CD14-positive monocyte (primary cell): ENCODE results near the gene RO60. TPM values are rescaled to one million over a fixed set of nuclear protein-coding genes. Genes with fewer than 3 reads are reported as not detected.

Experiments used
- DNase-seq, 3 donors: peaks; one replicate each; pipeline ENCODE4 v3.0.0-alpha.2; 2011 to 2022
- H2AFZ ChIP-seq: 2 replicates; pipeline ENCODE4 v1.6.0; 2012; ENCODE audit warnings: mild to moderate bottlenecking, low read depth, low read length, inconsistent platforms; ENCODE audit not compliant: insufficient read depth, poor library complexity, severe bottlenecking
- H3K27ac ChIP-seq, 2 donors: 1 replicate in 1 of 2; 2 replicates in 1 of 2; pipeline ENCODE4 v1.5.1; 2012 to 2013; ENCODE audit warnings: low read length in 2 of 2, control low read depth in 1 of 2, inconsistent platforms in 1 of 2, low read depth in 1 of 2, mild to moderate bottlenecking in 1 of 2
- H3K27me3 ChIP-seq, 2 donors: one replicate each; pipeline versions ENCODE4 v1.6.0 to v1.6.1; 2011 to 2013; ENCODE audit warnings: low read length in 2 of 2; ENCODE audit not compliant: control insufficient read depth in 2 of 2, insufficient read depth in 2 of 2
- H3K36me3 ChIP-seq, 2 donors: replicated peaks in 1 of 2; 1 replicate in 1 of 2; 2 replicates in 1 of 2; pipeline versions ENCODE4 v1.5.1 to v1.6.1; 2012 to 2013; ENCODE audit warnings: low read length in 2 of 2, control low read depth in 1 of 2, inconsistent platforms in 1 of 2, mild to moderate bottlenecking in 1 of 2; ENCODE audit not compliant: insufficient read depth in 2 of 2, control insufficient read depth in 1 of 2
- H3K4me1 ChIP-seq, 2 donors: 1 replicate in 1 of 2; 2 replicates in 1 of 2; pipeline versions ENCODE4 v1.5.1 to v1.6.1; 2012 to 2013; ENCODE audit warnings: low read length in 2 of 2, control low read depth in 1 of 2, inconsistent platforms in 1 of 2, mild to moderate bottlenecking in 1 of 2, moderate library complexity in 1 of 2; ENCODE audit not compliant: insufficient read depth in 2 of 2, control insufficient read depth in 1 of 2
- H3K4me2 ChIP-seq: replicated peaks from 2 replicates; pipeline ENCODE3; 2012; ENCODE audit warnings: low read length, moderate library complexity, mild to moderate bottlenecking; ENCODE audit not compliant: poor library complexity, severe bottlenecking; ENCODE audit errors: extremely low read depth
- H3K4me3 ChIP-seq, 3 experiments: fragments of 200-600 bp in 1 of 3; sonication (generic) in 1 of 3; replicated peaks in 1 of 3; 1 replicate in 2 of 3; 2 replicates in 1 of 3; pipeline ENCODE4 v1.5.1; 2011 to 2013; ENCODE audit warnings: low read length in 3 of 3, mild to moderate bottlenecking in 3 of 3, control low read depth in 2 of 3, low read depth in 2 of 3, inconsistent platforms in 1 of 3, moderate library complexity in 1 of 3
- H3K79me2 ChIP-seq: 2 replicates; pipeline ENCODE4 v1.6.0; 2012; ENCODE audit warnings: mild to moderate bottlenecking, control low read depth, inconsistent platforms, low read length, moderate library complexity; ENCODE audit not compliant: insufficient read depth
- H3K9ac ChIP-seq: 2 replicates; pipeline ENCODE4 v1.6.0; 2017; ENCODE audit warnings: low read length, mild to moderate bottlenecking; ENCODE audit not compliant: insufficient read depth, poor library complexity, severe bottlenecking
- H3K9me3 ChIP-seq, 2 donors: replicated peaks in 1 of 2; 1 replicate in 1 of 2; 2 replicates in 1 of 2; pipeline versions ENCODE4 v1.5.1 to v1.6.1; 2012 to 2013; ENCODE audit warnings: low read length in 2 of 2, control low read depth in 1 of 2; ENCODE audit not compliant: control insufficient read depth in 1 of 2, insufficient read depth in 1 of 2
- H4K20me1 ChIP-seq: 2 replicates; pipeline ENCODE4 v1.6.0; 2012; ENCODE audit warnings: mild to moderate bottlenecking, low read length, control low read depth, moderate library complexity; ENCODE audit not compliant: insufficient read depth
- H3K27ac Mint-ChIP-seq, 7 donors: one replicate each; pipeline ENCODE4 v1.8.0; 2020; ENCODE audit warnings: mild to moderate bottlenecking in 7 of 7, mixed read lengths in 7 of 7, moderate library complexity in 6 of 7, inconsistent platforms in 2 of 7
- H3K27me3 Mint-ChIP-seq, 3 donors: one replicate each; pipeline ENCODE4 v1.8.0; 2021 to 2022; ENCODE audit warnings: low read depth in 3 of 3, mild to moderate bottlenecking in 3 of 3, mixed read lengths in 3 of 3, moderate library complexity in 3 of 3, inconsistent platforms in 1 of 3
- H3K36me3 Mint-ChIP-seq, 2 donors: one replicate each; pipeline ENCODE4 v1.8.0; 2020; ENCODE audit warnings: mixed read lengths in 2 of 2, inconsistent platforms in 1 of 2, mild to moderate bottlenecking in 1 of 2
- H3K4me1 Mint-ChIP-seq: one replicate; pipeline ENCODE4 v1.8.0; 2020; ENCODE audit warnings: mild to moderate bottlenecking, mixed read lengths
- H3K4me3 Mint-ChIP-seq, 2 donors: one replicate each; pipeline ENCODE4 v1.8.0; 2020; ENCODE audit warnings: mild to moderate bottlenecking in 2 of 2, mixed read lengths in 2 of 2, moderate library complexity in 1 of 2
- H3K9me3 Mint-ChIP-seq, 7 donors: one replicate each; pipeline ENCODE4 v1.8.0; 2020 to 2022; ENCODE audit warnings: mixed read lengths in 7 of 7, mild to moderate bottlenecking in 6 of 7, moderate library complexity in 6 of 7, inconsistent platforms in 2 of 7
- WGBS: methylation state at CpG from one replicate; pipeline ENCODE4 v1.1.5; 2013; ENCODE audit warnings: missing lambda C conversion rate; ENCODE audit not compliant: insufficient coverage; 5-methylcytosine and 5-hydroxymethylcytosine counted together
- intact Hi-C, 2 donors: fragments of 100-400 bp; cut with micrococcal nuclease; formaldehyde crosslinking; loops; one replicate each; pipeline versions ENCODE4 v1.15.0 to v1.15.1; 2023
- polyA plus RNA-seq, 3 donors: library from polyadenylated mRNA; depleted of rRNA in 1 of 3; unstranded in 2 of 3; stranded (reverse) in 1 of 3; fragments of 300-500 nt in 2 of 3; fragments of >200 nt in 1 of 3; fragmentation: Illumina TruSeq in 2 of 3; gene quantifications; 1 replicate in 2 of 3; 2 replicates in 1 of 3; pipeline ENCODE4 v1.2.3, GENCODE V29; 2012 to 2021
- TF ChIP-seq, protein P1 (sequence below): fragments of 200-600 bp; IDR thresholded peaks from one replicate; pipeline ENCODE4 v1.8.0; 2022; ENCODE audit warnings: antibody characterized with exemption, mild to moderate bottlenecking

The RO60 gene
- polyA plus RNA-seq, 3 donors, result 13.2 to 67.9 (median 58.1) TPM

DNA sequence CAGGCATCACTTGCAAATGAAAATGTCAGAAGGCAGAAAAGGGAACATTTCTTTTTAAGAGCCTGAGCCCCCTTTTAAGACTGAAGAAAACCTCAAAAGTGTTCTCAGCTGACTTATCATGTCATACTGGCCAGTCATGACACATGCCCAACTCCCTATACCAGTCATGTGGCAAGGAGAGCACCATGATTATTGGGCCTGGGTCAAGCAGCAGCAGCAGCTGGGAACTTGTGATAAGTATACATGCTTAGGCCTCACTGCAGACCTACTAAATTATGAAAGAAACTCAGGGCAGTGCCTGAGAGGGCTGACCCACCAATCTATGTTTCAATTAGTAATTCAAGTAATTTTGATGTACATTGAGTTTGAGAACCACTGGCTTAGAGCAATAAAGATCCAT lies 8.6 kb downstream of the RO60 start:
- intact Hi-C loops, result no loop called here
- peaks cover 0 to 1% (median 0%) of the 10 kb centered on the region in 3 donors for H3K27me3 Mint-ChIP-seq
- Histone ChIP-seq H3K27me3 (no peaks in the 10 kb centered on the region), H3K4me3 (no peak overlapping the region), H3K9me3 (no peaks in the 10 kb centered on the region), H4K20me1 (peaks cover 49% of the 10 kb centered on the region), H3K9ac (no peak overlapping the region), H3K79me2 (peaks cover 88% of the 10 kb centered on the region), H3K36me3 (peaks cover 0 to 17% of the 10 kb centered on the region in 2 donors), H2AFZ (no peak overlapping the region), H3K4me2 (no peak overlapping the region), H3K27ac (peak overlapping the region in 1 of 2 donors; percentile 10), H3K4me1 (peaks cover 4 to 7% of the 10 kb centered on the region in 2 donors)
- H3K27ac Mint-ChIP-seq, result peak overlapping the region in 3 of 7 donors; percentile 15 to 85 (median 71)
- H3K4me3 Mint-ChIP-seq, result no peak overlapping the region
- H3K9me3 Mint-ChIP-seq, result no peaks in the 10 kb centered on the region
- peaks cover 16% of the 10 kb centered on the region for H3K4me1 Mint-ChIP-seq
- DNase-seq, result no peak
- peaks cover 13 to 22% of the 10 kb centered on the region in 2 donors for H3K36me3 Mint-ChIP-seq
- TF ChIP-seq, protein P1, sequence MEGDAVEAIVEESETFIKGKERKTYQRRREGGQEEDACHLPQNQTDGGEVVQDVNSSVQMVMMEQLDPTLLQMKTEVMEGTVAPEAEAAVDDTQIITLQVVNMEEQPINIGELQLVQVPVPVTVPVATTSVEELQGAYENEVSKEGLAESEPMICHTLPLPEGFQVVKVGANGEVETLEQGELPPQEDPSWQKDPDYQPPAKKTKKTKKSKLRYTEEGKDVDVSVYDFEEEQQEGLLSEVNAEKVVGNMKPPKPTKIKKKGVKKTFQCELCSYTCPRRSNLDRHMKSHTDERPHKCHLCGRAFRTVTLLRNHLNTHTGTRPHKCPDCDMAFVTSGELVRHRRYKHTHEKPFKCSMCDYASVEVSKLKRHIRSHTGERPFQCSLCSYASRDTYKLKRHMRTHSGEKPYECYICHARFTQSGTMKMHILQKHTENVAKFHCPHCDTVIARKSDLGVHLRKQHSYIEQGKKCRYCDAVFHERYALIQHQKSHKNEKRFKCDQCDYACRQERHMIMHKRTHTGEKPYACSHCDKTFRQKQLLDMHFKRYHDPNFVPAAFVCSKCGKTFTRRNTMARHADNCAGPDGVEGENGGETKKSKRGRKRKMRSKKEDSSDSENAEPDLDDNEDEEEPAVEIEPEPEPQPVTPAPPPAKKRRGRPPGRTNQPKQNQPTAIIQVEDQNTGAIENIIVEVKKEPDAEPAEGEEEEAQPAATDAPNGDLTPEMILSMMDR, result no peak

DNA sequence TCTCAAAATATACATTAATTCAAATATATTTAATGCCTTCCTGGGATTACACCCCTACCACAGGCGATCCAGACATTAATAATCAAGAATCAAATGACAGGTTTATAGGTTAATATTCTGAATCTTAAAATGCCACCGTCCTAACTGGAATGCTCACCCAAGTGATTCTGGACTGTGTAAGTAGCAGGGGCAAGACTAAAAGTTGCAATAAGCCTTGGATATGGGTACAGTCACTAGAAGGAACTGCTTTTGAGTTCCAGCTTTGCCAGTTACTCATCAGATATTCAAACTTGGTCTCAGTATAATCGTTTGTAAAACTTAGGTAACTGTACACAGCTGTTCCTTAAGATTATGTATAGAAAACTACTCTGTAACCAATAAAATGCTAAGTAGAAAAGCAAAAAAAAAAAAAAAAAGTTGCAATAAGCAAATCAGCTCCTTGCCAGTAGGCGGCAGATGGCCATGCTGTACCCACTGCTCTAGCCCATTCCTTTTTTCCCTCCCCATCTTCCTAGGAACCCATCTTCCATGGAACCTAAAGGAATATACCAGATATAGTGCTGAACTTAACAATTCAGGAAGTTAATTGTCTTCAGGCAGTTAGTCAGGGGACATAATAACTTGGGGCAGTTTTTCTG lies 10.5 kb downstream of the RO60 start:
- TF ChIP-seq, protein P1, result peak; percentile 40
- WGBS, result 100% methylated on average over 1 of the region's 4 CpGs
- H3K9me3 Mint-ChIP-seq, result no peaks in the 10 kb centered on the region
- peak overlapping the region in 1 of 2 donors; percentile 56 for H3K27ac ChIP-seq
- peak in 2 of 3 donors; percentile 5 to 10 for DNase-seq
- no peaks in the 10 kb centered on the region for H3K27me3 ChIP-seq
- no peak overlapping the region for H3K4me2 ChIP-seq
- no peak overlapping the region for H3K4me3 ChIP-seq
- H2AFZ ChIP-seq, result no peak overlapping the region
- peaks cover 4 to 21% of the 10 kb centered on the region in 2 donors for H3K36me3 ChIP-seq
- H3K4me3 Mint-ChIP-seq, result no peak overlapping the region
- peaks cover 31% of the 10 kb centered on the region for H4K20me1 ChIP-seq
- peaks cover 4 to 7% of the 10 kb centered on the region in 2 donors for H3K4me1 ChIP-seq
- H3K9ac ChIP-seq, result no peak overlapping the region
- H3K36me3 Mint-ChIP-seq, result peaks cover 15 to 24% of the 10 kb centered on the region in 2 donors
- H3K4me1 Mint-ChIP-seq, result peaks cover 11% of the 10 kb centered on the region
- intact Hi-C loops, result no loop called here
- H3K27me3 Mint-ChIP-seq, result peaks cover 0 to 1% (median 0%) of the 10 kb centered on the region in 3 donors
- H3K9me3 ChIP-seq, result no peaks in the 10 kb centered on the region
- peak overlapping the region in 6 of 7 donors; percentile 8 to 80 (median 54) for H3K27ac Mint-ChIP-seq
- H3K79me2 ChIP-seq, result peaks cover 76% of the 10 kb centered on the region
